HepG2 (cell line): ENCODE results near the gene AGBL2. TPM values are rescaled to one million over a fixed set of nuclear protein-coding genes. Genes with fewer than 3 reads are reported as not detected.

Experiments used
- BORCS8-MEF2B ChIP-seq: sonication (generic); formaldehyde crosslinking; IDR thresholded peaks from 2 replicates; pipeline ENCODE4 v1.8.0; 2022; ENCODE audit warnings: mild to moderate bottlenecking, missing genetic modification reagents
- CEBPB ChIP-seq: IDR thresholded peaks from 2 replicates; pipeline ENCODE4 v1.6.1; 2011; ENCODE audit warnings: low read depth, low read length, improper control_type of control experiment, borderline replicate concordance
- FOSL2 ChIP-seq: sonication (generic); formaldehyde crosslinking; IDR thresholded peaks from 2 replicates; pipeline ENCODE4 v1.4.0; 2020; ENCODE audit warnings: missing genetic modification reagents
- FOXM1 ChIP-seq: sonication (generic); formaldehyde crosslinking; IDR thresholded peaks from 2 replicates; pipeline ENCODE4 v1.5.0; 2020; ENCODE audit warnings: missing genetic modification reagents
- KLF13 ChIP-seq: sonication (generic); formaldehyde crosslinking; IDR thresholded peaks from 2 replicates; pipeline ENCODE4 v1.4.0; 2020; ENCODE audit warnings: mild to moderate bottlenecking, missing genetic modification reagents
- KMT2B ChIP-seq: IDR thresholded peaks from 2 replicates; pipeline ENCODE4 v1.6.1; 2016; ENCODE audit warnings: missing genetic modification reagents, missing compliant biosample characterization
- MAZ ChIP-seq, 2 experiments: sonication (generic) in 1 of 2; formaldehyde crosslinking in 1 of 2; IDR thresholded peaks; 2 replicates each; pipeline versions ENCODE4 v1.5.0 to v1.6.1; 2012 to 2020; ENCODE audit warnings: low read depth in 2 of 2, mild to moderate bottlenecking in 2 of 2, borderline replicate concordance in 1 of 2, improper control_type of control experiment in 1 of 2, low read length in 1 of 2, missing genetic modification reagents in 1 of 2, moderate library complexity in 1 of 2
- MLLT10 ChIP-seq: sonication (generic); formaldehyde crosslinking; IDR thresholded peaks from 2 replicates; pipeline ENCODE4 v1.4.0; 2020; ENCODE audit warnings: missing genetic modification reagents
- NR2F2 ChIP-seq: IDR thresholded peaks from 2 replicates; pipeline ENCODE4 v1.6.1; 2012; ENCODE audit warnings: low read depth, inconsistent platforms, borderline replicate concordance
- PHF8 ChIP-seq: sonication (generic); formaldehyde crosslinking; IDR thresholded peaks from 2 replicates; pipeline ENCODE4 v1.5.0; 2020; ENCODE audit warnings: missing genetic modification reagents
- POGZ ChIP-seq: sonication (generic); formaldehyde crosslinking; IDR thresholded peaks from 2 replicates; pipeline ENCODE4 v1.4.0; 2020; ENCODE audit warnings: mild to moderate bottlenecking, missing genetic modification reagents
- RXRA ChIP-seq: sonication (generic); formaldehyde crosslinking; IDR thresholded peaks from 2 replicates; pipeline ENCODE4 v1.5.1; 2020; ENCODE audit warnings: missing genetic modification reagents
- SIX4 ChIP-seq: sonication (generic); formaldehyde crosslinking; IDR thresholded peaks from 2 replicates; pipeline ENCODE4 v1.4.0; 2020; ENCODE audit warnings: missing genetic modification reagents
- SMYD3 ChIP-seq: sonication (generic); formaldehyde crosslinking; IDR thresholded peaks from 2 replicates; pipeline ENCODE4 v1.8.1; 2023; ENCODE audit warnings: mild to moderate bottlenecking, missing genetic modification reagents
- SP5 ChIP-seq: IDR thresholded peaks from 2 replicates; pipeline ENCODE4 v1.6.1; 2016; ENCODE audit warnings: low read depth, borderline replicate concordance
- ZBTB21 ChIP-seq: sonication (generic); formaldehyde crosslinking; IDR thresholded peaks from 2 replicates; pipeline ENCODE4 v1.4.0; 2020; ENCODE audit warnings: missing genetic modification reagents
- ZFAT ChIP-seq: sonication (generic); formaldehyde crosslinking; conservative IDR thresholded peaks from 2 replicates; pipeline ENCODE4 v1.8.1; 2023; ENCODE audit warnings: missing genetic modification reagents, inconsistent platforms
- ZFP37 ChIP-seq: sonication (generic); formaldehyde crosslinking; IDR thresholded peaks from 2 replicates; pipeline ENCODE4 v1.4.0; 2020; ENCODE audit warnings: missing genetic modification reagents, borderline replicate concordance
- ZNF12 ChIP-seq: sonication (generic); formaldehyde crosslinking; IDR thresholded peaks from 2 replicates; pipeline ENCODE4 v1.5.0; 2020; ENCODE audit warnings: missing genetic modification reagents
- ZNF263 ChIP-seq: sonication (generic); formaldehyde crosslinking; IDR thresholded peaks from 2 replicates; pipeline ENCODE4 v1.4.0; 2020; ENCODE audit warnings: missing genetic modification reagents
- ZNF296 ChIP-seq: sonication (generic); formaldehyde crosslinking; conservative IDR thresholded peaks from 2 replicates; pipeline ENCODE4 v1.5.0; 2020; ENCODE audit warnings: mild to moderate bottlenecking, missing genetic modification reagents
- ZNF431 ChIP-seq: sonication (generic); formaldehyde crosslinking; IDR thresholded peaks from 2 replicates; pipeline ENCODE4 v1.9.0; 2022; ENCODE audit warnings: missing genetic modification reagents, low read depth, mild to moderate bottlenecking, borderline replicate concordance
- ZNF432 ChIP-seq: sonication (generic); formaldehyde crosslinking; IDR thresholded peaks from 2 replicates; pipeline ENCODE4 v1.5.0; 2020; ENCODE audit warnings: missing genetic modification reagents, mild to moderate bottlenecking, borderline replicate concordance
- ZNF451 ChIP-seq: sonication (generic); formaldehyde crosslinking; IDR thresholded peaks from 2 replicates; pipeline ENCODE4 v1.5.0; 2020; ENCODE audit warnings: mild to moderate bottlenecking, missing genetic modification reagents
- ZNF7 ChIP-seq: IDR thresholded peaks from 2 replicates; pipeline ENCODE4 v1.6.1; 2016; ENCODE audit warnings: missing biosample characterization, missing genetic modification reagents
- ZNF776 ChIP-seq: sonication (generic); formaldehyde crosslinking; IDR thresholded peaks from 2 replicates; pipeline ENCODE4 v1.4.0; 2020; ENCODE audit warnings: mild to moderate bottlenecking, missing genetic modification reagents
- ZSCAN31 ChIP-seq: sonication (generic); formaldehyde crosslinking; IDR thresholded peaks from 2 replicates; pipeline ENCODE4 v1.5.0; 2020; ENCODE audit warnings: low read depth, mild to moderate bottlenecking, missing genetic modification reagents
- polyA plus RNA-seq, 8 experiments: library from polyadenylated mRNA; depleted of rRNA in 3 of 8; stranded (reverse) in 7 of 8; unstranded in 1 of 8; fragments of >200 nt; fragmentation: Illumina TruSeq in 4 of 8; extraction: Trizol in 4 of 8; gene quantifications; 2 replicates each; pipeline versions ENCODE4 v1.2.1 to v1.2.3, GENCODE V29; 2011 to 2016; ENCODE audit warnings: low read depth in 4 of 8, missing spikeins in 1 of 8, mixed read lengths in 1 of 8; ENCODE audit not compliant: insufficient read depth in 1 of 8
- total RNA-seq, 5 experiments: library from RNA; depleted of rRNA; stranded (reverse); fragments of >200 nt; fragmentation: Illumina TruSeq; extraction: Trizol; gene quantifications; 2 replicates each; pipeline ENCODE4 v1.2.3, GENCODE V29; 2016; ENCODE audit warnings: low read depth in 1 of 5
- TF ChIP-seq, protein P1 (sequence below): IDR thresholded peaks from 2 replicates; pipeline ENCODE4 v1.6.1; 2016; ENCODE audit warnings: missing compliant biosample characterization, missing genetic modification reagents, borderline replicate concordance
- TF ChIP-seq, protein P2 (sequence below): sonication (generic); formaldehyde crosslinking; IDR thresholded peaks from 2 replicates; pipeline ENCODE4 v1.4.0; 2020; ENCODE audit warnings: mild to moderate bottlenecking, missing genetic modification reagents
- TF ChIP-seq, protein P3 (sequence below): sonication (generic); formaldehyde crosslinking; IDR thresholded peaks from 2 replicates; pipeline ENCODE4 v1.4.0; 2020; ENCODE audit warnings: missing genetic modification reagents; ENCODE audit errors: not compliant biosample characterization

AGBL2 gene
- total and polyA plus RNA-seq, 2 of the 13 experiments (the other 11 are each of a cell fraction or from before 2014, with no cell fraction given) = 1.6 to 5.7 TPM

DNA sequence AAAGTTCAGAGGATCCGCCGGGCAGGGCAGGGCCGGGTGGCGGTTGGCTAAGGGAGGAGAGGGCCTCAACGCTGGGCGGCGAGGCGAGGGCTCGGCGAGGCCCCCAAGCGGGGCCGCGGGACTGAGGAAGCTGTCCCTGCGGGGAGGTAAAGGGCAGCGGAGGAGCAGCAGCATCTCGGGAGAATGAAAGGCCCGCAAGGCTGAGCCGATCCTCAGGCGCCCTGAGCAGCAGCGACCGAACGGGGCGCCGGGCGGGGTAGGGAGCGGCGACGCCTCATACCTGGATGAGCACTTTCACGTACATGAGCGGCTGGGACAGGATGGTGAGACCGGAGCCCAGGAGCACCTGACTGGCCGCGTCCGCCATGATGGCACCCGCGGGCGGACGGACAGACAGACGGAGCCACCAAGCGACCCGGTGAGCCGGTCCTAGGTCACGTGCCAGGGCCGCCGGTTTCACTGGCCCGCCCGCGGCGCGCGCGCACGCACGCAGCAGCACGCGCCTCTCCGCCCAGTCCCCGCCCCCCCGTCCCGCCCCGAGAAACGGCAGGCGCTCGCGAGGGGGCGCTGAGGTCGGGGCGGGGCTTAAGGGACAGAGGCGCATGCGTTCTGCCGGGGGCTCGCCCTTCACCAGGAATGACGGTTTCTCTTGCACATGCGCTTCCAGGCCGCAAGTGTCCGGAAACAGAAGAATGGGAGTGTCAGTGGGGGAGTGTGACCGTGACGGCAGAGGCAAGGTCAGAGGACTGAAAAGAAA is 72.9 kb downstream of the AGBL2 start, which contains the start of gene MTCH2 (continued):
- peak; percentile 85 for TF ChIP-seq BORCS8-MEF2B (CRISPR knock-in tag)
- TF ChIP-seq NR2F2 = no peak; the same call in 1 of the 2 replicates
- no peak for TF ChIP-seq ZFP37
- TF ChIP-seq MAZ (IDR thresholded peaks at IDR 0.05; ENCODE audit: borderline replicate concordance, low read depth, low read length) = peak; percentile 64
- peak; percentile 66; the same call in 1 of the 2 replicates for TF ChIP-seq MAZ (CRISPR knock-in tag; IDR thresholded peaks at IDR 0.05; ENCODE audit: low read depth)
- TF ChIP-seq CEBPB = no peak
- TF ChIP-seq FOXM1 (CRISPR knock-in tag) = no peak
- TF ChIP-seq, protein P1, sequence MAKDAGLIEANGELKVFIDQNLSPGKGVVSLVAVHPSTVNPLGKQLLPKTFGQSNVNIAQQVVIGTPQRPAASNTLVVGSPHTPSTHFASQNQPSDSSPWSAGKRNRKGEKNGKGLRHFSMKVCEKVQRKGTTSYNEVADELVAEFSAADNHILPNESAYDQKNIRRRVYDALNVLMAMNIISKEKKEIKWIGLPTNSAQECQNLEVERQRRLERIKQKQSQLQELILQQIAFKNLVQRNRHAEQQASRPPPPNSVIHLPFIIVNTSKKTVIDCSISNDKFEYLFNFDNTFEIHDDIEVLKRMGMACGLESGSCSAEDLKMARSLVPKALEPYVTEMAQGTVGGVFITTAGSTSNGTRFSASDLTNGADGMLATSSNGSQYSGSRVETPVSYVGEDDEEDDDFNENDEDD (CRISPR knock-in tag) = peak; percentile 89; the same call in 1 of the 2 replicates
- TF ChIP-seq, protein P2, sequence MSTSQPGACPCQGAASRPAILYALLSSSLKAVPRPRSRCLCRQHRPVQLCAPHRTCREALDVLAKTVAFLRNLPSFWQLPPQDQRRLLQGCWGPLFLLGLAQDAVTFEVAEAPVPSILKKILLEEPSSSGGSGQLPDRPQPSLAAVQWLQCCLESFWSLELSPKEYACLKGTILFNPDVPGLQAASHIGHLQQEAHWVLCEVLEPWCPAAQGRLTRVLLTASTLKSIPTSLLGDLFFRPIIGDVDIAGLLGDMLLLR = peak; percentile 90
- no peak for TF ChIP-seq ZFAT (CRISPR knock-in tag)
- TF ChIP-seq FOSL2 = 0 out of 2 replicates have a peak, but pooled peaks have one; percentile 15
- TF ChIP-seq POGZ (CRISPR knock-in tag) = peak; percentile 73
- TF ChIP-seq, protein P3, sequence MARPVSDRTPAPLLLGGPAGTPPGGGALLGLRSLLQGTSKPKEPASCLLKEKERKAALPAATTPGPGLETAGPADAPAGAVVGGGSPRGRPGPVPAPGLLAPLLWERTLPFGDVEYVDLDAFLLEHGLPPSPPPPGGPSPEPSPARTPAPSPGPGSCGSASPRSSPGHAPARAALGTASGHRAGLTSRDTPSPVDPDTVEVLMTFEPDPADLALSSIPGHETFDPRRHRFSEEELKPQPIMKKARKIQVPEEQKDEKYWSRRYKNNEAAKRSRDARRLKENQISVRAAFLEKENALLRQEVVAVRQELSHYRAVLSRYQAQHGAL = peak; percentile 48
- TF ChIP-seq ZNF263 (CRISPR knock-in tag) = peak; percentile 47; the same call in 1 of the 2 replicates
- TF ChIP-seq SP5 = peak; percentile 96
- 0 out of 2 replicates have a peak, but pooled peaks have one; percentile 68 for TF ChIP-seq MLLT10
- peak; percentile 36; the same call in 1 of the 2 replicates for TF ChIP-seq ZNF296 (CRISPR knock-in tag)
- no peak; the same call in 1 of the 2 replicates for TF ChIP-seq ZNF431 (CRISPR knock-in tag)
- 0 out of 2 replicates have a peak, but pooled peaks have one; percentile 25 for TF ChIP-seq ZNF12
- peak; percentile 82 for TF ChIP-seq SMYD3 (CRISPR knock-in tag)
- TF ChIP-seq PHF8 (CRISPR knock-in tag) = peak; percentile 93
- TF ChIP-seq SIX4 (CRISPR knock-in tag) = no peak
- no peak for TF ChIP-seq ZNF7
- peak; percentile 72 for TF ChIP-seq KMT2B (CRISPR knock-in tag)
- no peak for TF ChIP-seq ZNF451 (CRISPR knock-in tag)
- TF ChIP-seq ZBTB21 (CRISPR knock-in tag) = peak; percentile 67; the same call in 1 of the 2 replicates
- TF ChIP-seq ZNF432 = no peak
- peak; percentile 74; the same call in 1 of the 2 replicates for TF ChIP-seq RXRA (CRISPR knock-in tag)
- no peak for TF ChIP-seq KLF13 (CRISPR knock-in tag)
- peak; percentile 87 for TF ChIP-seq ZSCAN31 (CRISPR knock-in tag)
- TF ChIP-seq ZNF776 (CRISPR knock-in tag) = peak; percentile 97; the same call in 1 of the 2 replicates
